GM12864 (cell line): Measurements from ENCODE around the gene ZFHX3.
"Not testable (repeated sequence)": the region's sequence is repeated elsewhere in the genome, so short reads cannot be mapped to it uniquely, and the experiment has no call there.

Source experiments
- DNase-seq: peaks from one replicate; pipeline ENCODE4 v3.0.0-alpha.2; 2011; ENCODE audit warnings: low read depth
- H3K4me3 ChIP-seq: 2 replicates; pipeline ENCODE4 v1.5.1; 2011; ENCODE audit warnings: mild to moderate bottlenecking, low read depth, low read length, control low read depth
- TF ChIP-seq, protein P1 (sequence below): IDR thresholded peaks from 2 replicates; pipeline ENCODE4 v1.5.1; 2011; ENCODE audit warnings: low read depth, mild to moderate bottlenecking, moderate library complexity, low read length, control low read depth, inconsistent platforms; ENCODE audit errors: missing control alignments

ZFHX3 gene

DNA sequence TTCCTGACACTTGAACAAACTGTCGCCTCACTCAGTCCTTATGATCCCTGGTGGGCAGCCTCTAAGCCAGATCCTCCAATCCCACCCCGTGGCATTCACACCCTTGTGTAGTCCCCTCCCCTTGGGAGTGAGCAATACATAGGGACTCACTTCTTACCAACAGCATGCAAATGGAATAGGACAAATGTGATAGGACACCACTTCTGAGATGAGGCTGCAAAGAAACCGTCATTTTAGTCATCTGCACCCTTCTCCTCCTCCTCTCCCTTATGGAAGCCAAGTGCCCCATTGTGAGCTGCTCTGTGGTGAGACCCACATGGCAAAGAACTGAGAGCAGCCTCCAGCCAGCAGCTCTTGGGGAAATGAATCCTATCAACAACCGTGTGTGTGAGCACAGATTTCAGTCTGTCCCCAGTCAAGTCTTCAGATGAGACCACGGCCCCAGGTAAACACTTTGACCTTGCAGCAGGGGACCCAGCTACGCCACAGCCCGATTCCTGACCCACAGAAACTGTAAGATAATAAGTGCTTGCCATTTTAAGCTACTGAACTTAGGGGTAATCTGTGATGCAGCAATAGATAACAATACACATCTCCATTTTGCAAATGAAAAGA, 46.9 kb downstream of the ZFHX3 start:
- TF ChIP-seq, protein P1, sequence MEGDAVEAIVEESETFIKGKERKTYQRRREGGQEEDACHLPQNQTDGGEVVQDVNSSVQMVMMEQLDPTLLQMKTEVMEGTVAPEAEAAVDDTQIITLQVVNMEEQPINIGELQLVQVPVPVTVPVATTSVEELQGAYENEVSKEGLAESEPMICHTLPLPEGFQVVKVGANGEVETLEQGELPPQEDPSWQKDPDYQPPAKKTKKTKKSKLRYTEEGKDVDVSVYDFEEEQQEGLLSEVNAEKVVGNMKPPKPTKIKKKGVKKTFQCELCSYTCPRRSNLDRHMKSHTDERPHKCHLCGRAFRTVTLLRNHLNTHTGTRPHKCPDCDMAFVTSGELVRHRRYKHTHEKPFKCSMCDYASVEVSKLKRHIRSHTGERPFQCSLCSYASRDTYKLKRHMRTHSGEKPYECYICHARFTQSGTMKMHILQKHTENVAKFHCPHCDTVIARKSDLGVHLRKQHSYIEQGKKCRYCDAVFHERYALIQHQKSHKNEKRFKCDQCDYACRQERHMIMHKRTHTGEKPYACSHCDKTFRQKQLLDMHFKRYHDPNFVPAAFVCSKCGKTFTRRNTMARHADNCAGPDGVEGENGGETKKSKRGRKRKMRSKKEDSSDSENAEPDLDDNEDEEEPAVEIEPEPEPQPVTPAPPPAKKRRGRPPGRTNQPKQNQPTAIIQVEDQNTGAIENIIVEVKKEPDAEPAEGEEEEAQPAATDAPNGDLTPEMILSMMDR, result no peak
- no peak overlapping the region for H3K4me3 ChIP-seq
- DNase-seq, result no peak

DNA sequence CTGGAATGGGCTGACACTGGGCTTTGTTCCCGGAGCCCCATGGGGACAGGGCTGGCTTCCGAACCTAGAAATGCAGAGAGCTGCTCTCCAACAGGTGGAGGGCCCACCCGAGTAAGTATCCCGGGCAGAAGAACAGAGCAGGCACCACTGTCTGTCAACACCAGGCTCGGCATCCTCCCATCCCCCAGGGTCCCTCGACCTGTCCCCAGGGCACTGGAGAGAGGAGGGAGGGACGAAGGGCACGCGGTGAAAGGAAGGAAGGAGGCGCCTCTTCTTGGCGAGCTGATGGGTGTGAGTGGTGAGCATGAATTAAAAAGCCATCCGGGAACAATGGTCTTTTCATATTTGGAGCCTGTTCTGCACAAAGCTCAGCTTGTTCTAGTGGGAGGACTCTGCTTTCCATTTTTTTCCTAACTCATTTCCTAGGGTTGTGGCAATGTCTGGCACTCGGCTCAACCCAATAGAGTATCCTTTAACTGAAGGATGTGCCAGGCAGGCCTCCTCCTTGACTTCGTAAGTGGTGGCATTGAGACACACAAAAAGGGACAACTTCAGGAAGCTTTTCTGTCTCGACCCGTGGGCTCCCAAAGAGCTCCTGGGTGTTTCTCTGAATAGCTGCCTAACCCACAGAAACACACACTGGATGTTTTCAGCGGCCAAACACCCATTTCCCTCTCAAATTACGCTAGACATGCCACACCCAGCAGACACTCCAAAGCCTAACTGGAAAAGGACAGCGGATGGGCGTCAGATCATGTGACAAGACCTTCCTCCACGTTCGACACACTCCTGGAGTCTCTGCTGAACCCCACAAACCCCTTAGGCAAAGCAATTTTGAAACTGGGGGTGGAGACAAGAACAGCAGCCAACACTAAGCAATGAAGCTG, 47.7 kb downstream of the ZFHX3 start:
- H3K4me3 ChIP-seq, result no peak overlapping the region
- DNase-seq, result no peak
- TF ChIP-seq, protein P1, result no peak

DNA sequence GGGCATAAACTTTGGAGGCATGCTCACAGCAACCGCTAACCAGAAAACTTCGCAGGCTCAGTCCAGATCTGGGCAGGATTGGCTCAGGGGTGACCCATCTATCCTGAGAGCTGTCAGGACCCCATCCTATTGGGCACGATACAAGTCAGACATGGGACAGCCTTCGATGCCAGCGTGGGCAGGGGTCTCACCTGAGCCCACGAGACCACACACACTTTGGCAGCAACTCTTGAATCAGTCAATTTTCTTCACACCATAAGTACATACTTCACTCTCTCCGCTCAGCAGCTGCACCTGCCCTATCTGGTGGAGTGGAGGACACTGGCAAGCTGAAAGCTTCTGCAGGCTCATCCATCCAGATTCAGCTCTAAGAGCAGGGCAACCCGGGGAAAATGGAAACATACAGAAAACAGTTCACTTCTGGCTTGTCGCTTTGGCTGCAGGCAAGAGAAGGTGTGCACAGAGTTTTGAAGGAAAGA, 48.3 kb downstream of the ZFHX3 start:
- TF ChIP-seq, protein P1, result no peak
- DNase-seq, result no peak

DNA sequence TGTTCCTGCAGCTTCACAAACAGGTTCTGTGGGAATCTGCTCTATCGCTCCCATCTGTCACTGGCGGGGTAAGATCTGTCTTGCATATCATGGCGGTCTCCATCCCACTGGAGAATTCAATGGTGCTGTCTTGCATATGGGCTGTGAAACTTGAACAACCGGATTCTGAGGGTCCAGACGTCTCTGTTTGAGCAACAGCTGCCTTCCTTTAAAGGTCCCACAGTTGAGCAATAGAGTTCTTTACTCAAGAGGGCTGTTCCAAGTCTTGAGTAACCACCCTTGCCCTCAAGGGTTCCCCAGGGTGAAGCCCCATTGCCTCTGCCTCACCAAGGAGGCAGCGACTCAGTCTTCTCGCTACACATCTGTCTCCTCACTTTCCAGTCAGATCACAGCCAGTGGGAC, 50.8 kb downstream of the ZFHX3 start:
- no peak overlapping the region for H3K4me3 ChIP-seq
- no peak for DNase-seq
- TF ChIP-seq, protein P1, result no peak

More for the DNA sequence above, 48.3 kb downstream of the ZFHX3 start:
- H3K4me3 ChIP-seq, result no peak overlapping the region

DNA sequence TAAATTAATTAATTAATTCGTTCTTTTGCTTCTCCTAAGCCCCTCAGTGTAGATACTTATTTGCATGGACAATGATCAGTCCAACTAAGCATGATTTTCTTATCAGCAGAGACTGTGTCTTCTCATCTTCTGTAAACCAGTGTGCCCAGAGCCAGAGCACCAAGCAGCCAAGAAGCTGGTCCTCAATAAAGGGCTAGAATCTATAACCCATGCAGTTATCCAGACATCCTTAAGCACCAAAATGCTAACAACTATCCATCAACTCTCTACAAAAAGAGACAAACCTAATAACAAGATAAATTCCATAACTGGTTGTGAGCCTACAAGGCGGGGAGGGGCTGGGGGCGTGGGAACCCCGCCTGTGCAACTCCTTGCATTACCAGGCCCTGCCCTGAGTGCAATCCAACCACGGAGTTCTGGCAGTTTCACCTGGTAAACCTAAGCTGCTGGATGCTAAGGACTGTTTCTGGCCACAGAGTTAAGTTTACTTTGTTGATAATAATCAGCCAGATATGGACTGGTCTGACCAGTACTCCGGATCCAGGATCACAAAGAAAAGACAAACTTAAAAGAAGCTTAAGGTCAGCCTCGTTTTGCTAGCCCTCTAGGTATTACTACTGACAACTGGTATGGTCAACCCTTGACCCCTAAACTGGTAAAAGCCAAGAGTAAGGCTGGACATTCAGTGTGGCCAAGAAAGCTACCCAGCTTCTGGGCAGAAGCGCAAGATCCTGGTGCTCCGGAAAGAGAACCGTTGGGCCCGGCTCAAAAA, 51.5 kb downstream of the ZFHX3 start:
- H3K4me3 ChIP-seq, result no peak overlapping the region
- no peak for DNase-seq
- TF ChIP-seq, protein P1, result no peak

DNA sequence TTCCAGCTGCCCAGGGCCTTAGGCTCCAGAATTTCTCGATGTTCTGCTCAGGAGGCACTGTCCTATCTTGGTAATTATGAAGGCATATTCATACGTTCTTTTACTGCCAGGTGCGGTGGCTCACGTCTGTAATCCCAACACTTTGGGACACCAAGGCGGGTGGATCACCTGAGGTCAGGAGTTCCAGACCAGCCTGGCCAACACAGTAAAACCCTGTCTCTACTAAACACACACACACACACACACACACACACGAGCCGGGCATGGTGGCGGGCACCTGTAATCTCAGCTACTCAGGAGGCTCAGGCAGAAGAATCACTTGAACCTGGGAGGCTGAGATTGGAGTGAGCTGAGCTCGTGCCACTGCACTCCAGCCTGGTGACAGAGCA, 52.1 kb downstream of the ZFHX3 start:
- H3K4me3 ChIP-seq, DNase-seq: not testable (repeated sequence)

DNA sequence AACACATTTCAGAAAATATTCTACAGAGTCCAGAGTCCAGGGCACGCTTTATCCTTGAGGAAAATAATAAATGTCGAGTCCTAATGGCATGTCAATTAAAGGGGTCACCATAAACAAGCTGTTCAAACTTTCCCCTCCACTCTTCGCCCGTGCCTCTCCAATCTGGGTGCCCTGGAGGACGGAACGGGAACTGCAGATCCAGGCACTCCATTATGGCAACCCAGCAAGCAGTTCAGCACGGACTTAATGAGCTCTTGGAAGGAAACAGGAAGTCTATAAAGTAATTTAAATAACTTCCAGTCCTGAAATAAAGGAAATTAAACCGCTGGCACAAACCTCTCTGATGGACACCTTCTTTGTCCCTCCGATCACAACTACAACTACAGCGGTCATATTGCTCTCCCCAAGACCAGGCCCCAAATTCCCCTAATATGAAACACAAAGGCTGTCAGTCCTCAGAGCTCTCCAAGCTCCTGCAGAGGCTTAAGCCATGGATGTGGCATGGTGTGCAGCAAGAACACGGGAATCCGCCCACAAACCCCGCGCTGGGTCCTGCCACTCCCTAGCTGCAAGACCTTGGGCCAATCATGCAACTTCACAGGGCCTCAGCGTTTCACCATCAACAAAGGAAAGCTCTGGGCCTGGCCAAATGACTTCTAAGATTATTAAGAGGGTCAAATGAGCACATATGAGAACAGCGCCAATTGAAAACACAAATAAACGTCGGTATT, 52.6 kb downstream of the ZFHX3 start:
- no peak overlapping the region for H3K4me3 ChIP-seq
- DNase-seq, result no peak
- TF ChIP-seq, protein P1, result peak; percentile 66
